WTC11 (cell line): Measurements from ENCODE around the gene WDR5B. TPM values are rescaled to one million over a fixed set of nuclear protein-coding genes. Genes with fewer than 3 reads are reported as not detected.

Experiments
- ATAC-seq: fragments of 200-7000 bp; cut with Tn5 transposase; 2 replicates; pipeline ENCODE4 v1.10.0; 2021; ENCODE audit warnings: mild to moderate bottlenecking, moderate library complexity
- CTCF ChIA-PET: fragments of 300-600 bp; sonication (Branson Sonifier 250); formaldehyde crosslinking; loops from one replicate; lab custom pipeline; 2021; ENCODE audit warnings: antibody characterized with exemption; lab: Charles Lee
- POLR2A ChIA-PET: fragments of 350-600 bp; sonication (Branson Sonifier 250); formaldehyde crosslinking; loops from one replicate; lab custom pipeline; 2021; ENCODE audit warnings: antibody characterized with exemption; lab: Charles Lee
- DNase-seq: peaks from one replicate; pipeline ENCODE4 v3.0.0; 2021; ENCODE audit warnings: low spot score
- H3K27ac Mint-ChIP-seq: 2 replicates; pipeline ENCODE4 v1.8.0; 2021; ENCODE audit warnings: mixed read lengths
- H3K27me3 Mint-ChIP-seq: 2 replicates; pipeline ENCODE4 v1.8.0; 2021; ENCODE audit warnings: low read depth, mild to moderate bottlenecking, moderate library complexity, mixed read lengths
- H3K36me3 Mint-ChIP-seq: 2 replicates; pipeline ENCODE4 v1.8.0; 2021; ENCODE audit warnings: mixed read lengths
- H3K4me1 Mint-ChIP-seq: 2 replicates; pipeline ENCODE4 v1.8.0; 2022; ENCODE audit warnings: mixed read lengths
- H3K4me3 Mint-ChIP-seq: 2 replicates; pipeline ENCODE4 v1.8.0; 2021; ENCODE audit warnings: mild to moderate bottlenecking, moderate library complexity, mixed read lengths
- H3K9me3 Mint-ChIP-seq: 2 replicates; pipeline ENCODE4 v1.8.0; 2021; ENCODE audit warnings: mixed read lengths
- ATF6 ChIP-seq: sonication (generic); formaldehyde crosslinking; IDR thresholded peaks from 2 replicates; pipeline ENCODE4 v1.8.1; 2023; ENCODE audit warnings: mild to moderate bottlenecking, missing genetic modification reagents
- ERG ChIP-seq: fragments of 250-450 bp; sonication (Bioruptor Pico); IDR thresholded peaks from 2 replicates; pipeline ENCODE4 v1.8.0; 2021; ENCODE audit warnings: mild to moderate bottlenecking
- ESRRA ChIP-seq: sonication (generic); formaldehyde crosslinking; IDR thresholded peaks from 2 replicates; pipeline ENCODE4 v1.8.1; 2022; ENCODE audit warnings: mild to moderate bottlenecking, missing genetic modification reagents, borderline replicate concordance
- FOXP4 ChIP-seq: sonication (generic); formaldehyde crosslinking; IDR thresholded peaks from 2 replicates; pipeline ENCODE4 v1.8.0; 2022; ENCODE audit warnings: mild to moderate bottlenecking, missing genetic modification reagents
- GABPB1 ChIP-seq: sonication (generic); formaldehyde crosslinking; IDR thresholded peaks from 2 replicates; pipeline ENCODE4 v1.8.1; 2023; ENCODE audit warnings: mild to moderate bottlenecking, missing genetic modification reagents
- JAZF1 ChIP-seq: fragments of 250-450 bp; sonication (Bioruptor Pico); IDR thresholded peaks from 2 replicates; pipeline ENCODE4 v1.9.0; 2021; ENCODE audit warnings: moderate library complexity, mild to moderate bottlenecking, inconsistent platforms
- MLX ChIP-seq: sonication (generic); formaldehyde crosslinking; IDR thresholded peaks from 2 replicates; pipeline ENCODE4 v1.8.1; 2023; ENCODE audit warnings: mild to moderate bottlenecking, missing genetic modification reagents, moderate library complexity
- NR2C2 ChIP-seq: sonication (generic); formaldehyde crosslinking; IDR thresholded peaks from 2 replicates; pipeline ENCODE4 v1.8.0; 2022; ENCODE audit warnings: mild to moderate bottlenecking, missing genetic modification reagents
- NR3C1 ChIP-seq: sonication (generic); formaldehyde crosslinking; conservative IDR thresholded peaks from 2 replicates; pipeline ENCODE4 v1.8.1; 2023; ENCODE audit warnings: low read depth, mild to moderate bottlenecking, missing genetic modification reagents
- SMAD4 ChIP-seq: sonication (generic); formaldehyde crosslinking; IDR thresholded peaks from 2 replicates; pipeline ENCODE4 v1.8.0; 2022; ENCODE audit warnings: mild to moderate bottlenecking, missing genetic modification reagents
- TEAD4 ChIP-seq: sonication (generic); formaldehyde crosslinking; IDR thresholded peaks from 2 replicates; pipeline ENCODE4 v1.8.0; 2022; ENCODE audit warnings: mild to moderate bottlenecking, missing genetic modification reagents
- USF1 ChIP-seq: sonication (generic); formaldehyde crosslinking; IDR thresholded peaks from 2 replicates; pipeline ENCODE4 v1.8.0; 2022; ENCODE audit warnings: mild to moderate bottlenecking, missing genetic modification reagents
- USF2 ChIP-seq: sonication (generic); formaldehyde crosslinking; IDR thresholded peaks from 2 replicates; pipeline ENCODE4 v1.8.1; 2023; ENCODE audit warnings: mild to moderate bottlenecking, missing genetic modification reagents, moderate library complexity
- ZBTB21 ChIP-seq: sonication (generic); formaldehyde crosslinking; IDR thresholded peaks from 2 replicates; pipeline ENCODE4 v1.8.1; 2023; ENCODE audit warnings: mild to moderate bottlenecking, missing genetic modification reagents, borderline replicate concordance
- ZNF121 ChIP-seq: sonication (generic); formaldehyde crosslinking; IDR thresholded peaks from 2 replicates; pipeline ENCODE4 v1.8.0; 2023; ENCODE audit warnings: missing genetic modification reagents
- ZNF219 ChIP-seq: sonication (generic); formaldehyde crosslinking; IDR thresholded peaks from 2 replicates; pipeline ENCODE4 v1.8.0; 2023; ENCODE audit warnings: missing genetic modification reagents, mild to moderate bottlenecking, borderline replicate concordance
- ZNF232 ChIP-seq: sonication (generic); formaldehyde crosslinking; IDR thresholded peaks from 2 replicates; pipeline ENCODE4 v1.8.0; 2022; ENCODE audit warnings: mild to moderate bottlenecking, missing genetic modification reagents
- ZNF416 ChIP-seq: fragments of 250-450 bp; sonication (Bioruptor Pico); IDR thresholded peaks from 2 replicates; pipeline ENCODE4 v1.9.0; 2021; ENCODE audit warnings: mild to moderate bottlenecking, inconsistent platforms
- ZNF532 ChIP-seq: fragments of 250-450 bp; sonication (Bioruptor Pico); IDR thresholded peaks from 2 replicates; pipeline ENCODE4 v1.9.0; 2021; ENCODE audit warnings: mild to moderate bottlenecking, borderline replicate concordance
- total RNA-seq: library from RNA; stranded (reverse); gene quantifications from 3 replicates; pipeline ENCODE4 v1.2.3, GENCODE V29; 2021

Gene WDR5B
- total RNA-seq, 1 experiment from 2014 or later: 2.8 TPM

- ChIA-PET POLR2A (no interaction called here), CTCF (no interaction called here)
- Mint-ChIP-seq H3K27ac (no peak overlapping the region), H3K36me3 (peaks cover 5% of the 10 kb centered on the region), H3K27me3 (no peaks in the 10 kb centered on the region), H3K4me3 (no peak overlapping the region), H3K4me1 (peaks cover 10% of the 10 kb centered on the region), H3K9me3 (no peaks in the 10 kb centered on the region)
- TF ChIP-seq SMAD4 (no peak), GABPB1 (CRISPR knock-in tag) (peak; percentile 82), ZBTB21 (CRISPR knock-in tag) (no peak), MLX (CRISPR knock-in tag) (no peak), FOXP4 (no peak), ZNF416 (CRISPR knock-in tag) (no peak), TEAD4 (no peak), ZNF232 (CRISPR knock-in tag) (no peak)
- DNase-seq (no peak), ATAC-seq (no peak)
Observed at GRCh38 chr3:122377975-122378374, 37.9 kb downstream of the WDR5B start.

- H3K9me3 Mint-ChIP-seq: no peaks in the 10 kb centered on the region
- ATAC-seq: no peak
- CTCF ChIA-PET: no interaction called here
- TF ChIP-seq JAZF1 (no peak), NR3C1 (no peak), ERG (CRISPR knock-in tag) (no peak), ZNF532 (CRISPR knock-in tag) (no peak), FOXP4 (no peak), ZNF219 (no peak), USF2 (no peak), ESRRA (CRISPR knock-in tag) (no peak), ATF6 (CRISPR knock-in tag) (no peak), NR2C2 (CRISPR knock-in tag) (no peak), ZNF121 (CRISPR knock-in tag) (no peak), USF1 (CRISPR knock-in tag) (no peak)
Observed at GRCh38 chr3:122374034-122374433, 41.8 kb downstream of the WDR5B start.

More at GRCh38 chr3:122374034-122374433, 41.8 kb downstream of the WDR5B start:
- H3K27me3 Mint-ChIP-seq: no peaks in the 10 kb centered on the region
- POLR2A ChIA-PET: interaction anchor here (1.0 kb wide), 1 partner anchor 10 kb away, joined by 9 read pairs; the partner anchor contains the start of gene FAM162A
- peaks cover 15% of the 10 kb centered on the region for H3K36me3 Mint-ChIP-seq
- H3K4me1 Mint-ChIP-seq: no peaks in the 10 kb centered on the region
- no peak for DNase-seq
- no peak overlapping the region for H3K4me3 Mint-ChIP-seq
- H3K27ac Mint-ChIP-seq: no peak overlapping the region
